GM18502 (cell line): ENCODE results near the gene FAM186B.

ENCODE experiments used
- ATAC-seq: cut with Tn5 transposase; IDR thresholded peaks from one replicate; pipeline ENCODE4 v1.9.1; 2021; ENCODE audit warnings: mild to moderate bottlenecking; ENCODE audit not compliant: unreplicated experiment, poor library complexity

Gene FAM186B

GRCh38 chr12:49636574-49636973, 31.1 kb upstream of the FAM186B start:
- ATAC-seq, result no peak

GRCh38 chr12:49635656-49636055, 30.2 kb upstream of the FAM186B start:
- no peak for ATAC-seq

- ATAC-seq, result no peak
Observed at GRCh38 chr12:49635036-49635435, 29.6 kb upstream of the FAM186B start.

- ATAC-seq, result no peak
Observed at GRCh38 chr12:49633703-49634345, 28.4 kb upstream of the FAM186B start.

GRCh38 chr12:49632986-49633702, 27.7 kb upstream of the FAM186B start:
- no peak for ATAC-seq

GRCh38 chr12:49632401-49632800, 27.0 kb upstream of the FAM186B start:
- no peak for ATAC-seq

GRCh38 chr12:49631336-49631907, 26.0 kb upstream of the FAM186B start:
- ATAC-seq, result no peak

- no peak for ATAC-seq
Observed at GRCh38 chr12:49627752-49628360, 22.4 kb upstream of the FAM186B start.

GRCh38 chr12:49626836-49627235, 21.4 kb upstream of the FAM186B start:
- ATAC-seq, result no peak

GRCh38 chr12:49626169-49626835, 20.9 kb upstream of the FAM186B start:
- ATAC-seq, result no peak

GRCh38 chr12:49624921-49625577, 19.6 kb upstream of the FAM186B start:
- no peak for ATAC-seq

- peak; percentile 74 for ATAC-seq
Observed at GRCh38 chr12:49623142-49623904, 17.9 kb upstream of the FAM186B start, which contains the start of gene PRPF40B. Gene PRPF40B, plus strand, starts transcription at chr12:49623561. Its CDS starts 30 bp downstream, at chr12:49623591.

- ATAC-seq, result peak; percentile 27
Observed at GRCh38 chr12:49622501-49623141, 17.2 kb upstream of the FAM186B start.

GRCh38 chr12:49621651-49622500, 16.4 kb upstream of the FAM186B start:
- no peak for ATAC-seq

GRCh38 chr12:49619286-49619685, 13.8 kb upstream of the FAM186B start:
- ATAC-seq, result no peak

- no peak for ATAC-seq
Observed at GRCh38 chr12:49618576-49618975, 13.1 kb upstream of the FAM186B start.

- no peak for ATAC-seq
Observed at GRCh38 chr12:49616533-49617219, 11.2 kb upstream of the FAM186B start.
